IPS DF 19.7 (cell line): ENCODE data around the gene ACAP3.

ENCODE experiments used
- DNase-seq: peaks from one replicate; pipeline ENCODE4 v3.0.0-alpha.2; 2013; ENCODE audit warnings: low read depth, low spot score

ACAP3 gene

DNA sequence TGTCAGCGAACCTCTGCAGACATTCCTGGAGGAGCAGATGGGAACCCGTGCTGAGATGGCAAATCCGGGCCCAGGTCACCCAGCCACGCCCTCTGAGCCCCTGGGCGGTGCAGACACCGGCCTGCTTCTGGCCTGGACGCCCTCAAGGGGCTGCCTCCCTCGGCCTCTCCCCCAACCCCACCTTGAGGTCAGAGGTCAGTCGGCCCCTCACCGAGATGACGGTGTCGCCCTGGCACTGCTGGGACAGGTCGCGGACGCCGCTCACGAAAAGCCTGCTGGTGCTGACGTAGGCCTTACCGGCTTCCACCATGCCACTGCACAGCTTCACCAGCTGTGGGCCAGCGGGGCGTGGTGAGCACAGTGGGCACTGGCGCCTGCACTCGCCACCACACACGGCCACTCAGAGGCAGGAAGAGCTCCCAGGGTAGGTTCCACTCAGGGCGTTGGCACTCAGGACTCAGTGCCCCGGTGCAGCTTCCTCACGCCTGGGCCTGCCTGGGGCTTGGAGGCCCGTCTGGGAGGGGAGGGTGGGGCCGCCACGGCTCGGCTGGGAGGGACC is 4.7 kb downstream of the ACAP3 start:
- DNase-seq, result no peak

DNA sequence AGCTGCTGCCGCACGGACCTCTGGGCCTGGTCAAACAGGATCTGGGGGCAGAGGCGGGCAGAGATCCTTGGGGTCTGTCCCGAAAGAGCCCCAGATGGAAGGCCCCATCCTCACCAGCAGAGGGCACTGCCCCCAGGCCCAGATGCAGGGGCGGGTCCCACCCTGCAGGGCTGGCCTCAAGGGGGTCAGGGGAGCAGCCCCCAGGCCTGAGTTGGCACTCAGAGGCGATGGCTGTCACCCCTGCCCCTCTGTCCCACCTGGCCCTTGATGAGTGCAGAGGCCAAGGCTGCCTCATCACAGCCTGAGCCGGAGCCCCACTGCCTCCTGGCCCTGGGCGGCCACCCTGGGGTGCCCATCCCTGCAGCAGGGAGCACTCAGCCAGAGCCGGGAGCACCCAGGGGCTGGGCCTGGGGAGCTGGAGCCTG is 5.7 kb downstream of the ACAP3 start:
- DNase-seq, result no peak

DNA sequence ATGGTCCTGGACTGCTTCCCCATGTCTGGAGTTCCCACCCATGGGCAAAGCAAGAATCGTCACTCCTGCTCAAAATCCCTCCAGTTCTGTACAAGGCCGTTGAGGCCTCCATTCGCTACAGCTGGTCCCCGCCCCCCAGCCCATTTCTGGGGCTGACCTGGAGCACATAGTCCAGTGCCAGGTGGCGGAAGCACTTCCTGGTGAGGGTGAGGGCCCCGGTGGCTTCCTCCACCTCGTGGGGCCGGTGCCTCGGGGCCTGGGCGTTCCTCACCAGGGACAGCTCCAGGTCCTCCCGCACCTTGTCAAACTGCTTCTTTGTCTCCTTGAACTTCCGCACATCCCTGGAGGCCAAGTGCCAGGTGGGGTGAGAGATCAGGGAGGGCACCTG is 7.4 kb downstream of the ACAP3 start:
- DNase-seq, result no peak

DNA sequence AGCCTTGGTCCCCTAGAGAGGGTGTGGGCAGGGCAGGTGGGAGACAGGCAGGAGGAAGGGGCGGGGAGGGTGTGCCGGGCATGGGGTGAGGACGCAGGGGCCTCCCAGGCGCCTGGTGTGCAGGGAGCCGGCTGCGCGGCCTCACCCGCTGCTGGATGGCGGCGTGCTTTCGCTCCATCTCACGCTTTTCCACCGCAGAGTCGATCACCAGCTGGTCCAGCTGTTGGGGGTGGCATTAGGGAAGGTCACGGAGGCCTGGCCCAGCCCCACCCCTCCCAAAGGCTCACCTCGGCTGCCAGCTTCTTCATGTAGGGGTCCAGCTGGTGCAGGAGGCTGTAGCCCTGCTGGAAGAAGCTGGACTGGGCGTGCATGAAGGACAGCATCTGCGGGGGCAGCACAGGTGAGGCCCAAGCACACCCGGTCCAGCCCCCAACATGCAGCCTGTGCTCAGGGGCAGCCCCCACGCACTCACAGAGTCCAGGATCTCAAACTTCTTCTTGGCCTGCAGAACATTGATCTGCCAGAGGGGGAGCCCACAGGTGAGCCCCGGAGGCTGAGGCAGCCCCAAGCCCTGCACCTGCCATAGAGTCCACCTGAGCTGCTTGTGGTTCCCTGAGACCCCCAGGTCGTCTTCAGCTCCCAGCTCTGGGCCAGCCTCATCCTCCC is 7.9 kb downstream of the ACAP3 start:
- DNase-seq, result no peak

DNA sequence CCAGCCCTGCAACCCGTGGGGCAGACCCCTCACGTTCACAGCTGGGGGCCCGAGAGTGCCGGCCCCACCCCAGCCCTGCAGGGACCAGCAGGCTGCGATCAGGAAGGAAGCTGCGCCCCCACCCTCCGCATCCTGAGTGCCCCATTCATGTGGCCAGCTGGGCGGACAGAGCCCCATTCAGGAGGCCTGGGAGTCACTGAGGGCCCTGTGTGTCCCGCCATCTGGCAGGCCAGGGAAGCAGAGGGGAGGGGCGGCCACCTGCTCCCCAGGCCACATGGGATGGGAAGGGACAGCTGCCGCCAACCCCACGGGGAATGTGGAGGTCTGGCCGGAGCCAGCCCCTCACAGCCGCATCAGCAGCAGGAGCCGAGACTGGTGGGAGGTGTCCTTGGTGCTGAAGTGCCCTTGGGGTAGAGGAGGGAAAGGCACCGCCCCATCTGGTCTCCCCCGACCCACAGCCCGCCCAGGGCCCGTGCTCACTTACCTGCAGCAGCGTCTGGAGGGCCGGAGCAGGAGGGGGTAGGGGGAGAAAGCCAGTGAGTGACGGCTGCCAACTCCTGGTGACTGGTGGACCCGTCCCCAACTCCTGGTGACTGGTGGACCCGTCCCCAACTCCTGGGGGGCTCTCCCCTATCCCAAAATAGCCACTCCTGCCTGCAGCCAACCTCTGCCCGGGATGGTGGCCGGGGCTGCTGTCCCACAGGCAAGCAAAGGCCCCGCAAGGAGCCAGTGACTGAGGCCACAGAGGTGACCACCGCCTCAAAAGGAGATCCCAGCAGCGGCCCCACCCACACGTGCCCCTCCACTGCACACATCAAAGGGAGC is 8.7 kb downstream of the ACAP3 start:
- DNase-seq, result no peak

DNA sequence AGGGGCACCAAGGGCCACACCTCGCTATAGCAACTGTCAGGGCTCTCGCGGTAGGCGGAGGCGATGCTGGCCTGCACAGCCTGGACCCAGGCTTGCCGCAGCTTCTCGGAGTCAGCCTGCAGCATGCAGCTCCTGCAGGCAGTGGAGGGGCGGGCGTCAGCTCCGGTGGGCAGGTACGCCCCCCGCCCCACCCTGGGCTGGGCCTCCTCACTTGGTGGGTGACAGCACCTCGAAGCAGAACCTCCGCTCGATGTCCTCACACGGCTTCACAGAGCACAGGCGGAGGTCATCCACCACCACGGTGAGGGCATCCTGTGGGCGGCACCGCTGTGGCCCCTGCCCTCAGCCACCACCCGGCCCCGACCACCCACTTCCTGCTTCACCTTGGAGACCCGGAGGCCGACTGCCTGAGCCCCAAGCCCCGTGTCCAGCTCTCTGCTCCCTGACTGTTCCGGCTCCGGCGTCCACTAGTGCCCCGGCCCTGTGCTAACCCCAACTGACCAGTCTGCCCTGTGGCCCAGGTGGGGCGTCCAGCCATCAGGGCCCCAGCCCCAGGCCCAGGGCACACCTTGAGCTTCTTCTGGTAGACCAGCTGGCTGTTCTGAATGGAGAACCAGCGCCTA is 9.8 kb downstream of the ACAP3 start:
- DNase-seq, result no peak

DNA sequence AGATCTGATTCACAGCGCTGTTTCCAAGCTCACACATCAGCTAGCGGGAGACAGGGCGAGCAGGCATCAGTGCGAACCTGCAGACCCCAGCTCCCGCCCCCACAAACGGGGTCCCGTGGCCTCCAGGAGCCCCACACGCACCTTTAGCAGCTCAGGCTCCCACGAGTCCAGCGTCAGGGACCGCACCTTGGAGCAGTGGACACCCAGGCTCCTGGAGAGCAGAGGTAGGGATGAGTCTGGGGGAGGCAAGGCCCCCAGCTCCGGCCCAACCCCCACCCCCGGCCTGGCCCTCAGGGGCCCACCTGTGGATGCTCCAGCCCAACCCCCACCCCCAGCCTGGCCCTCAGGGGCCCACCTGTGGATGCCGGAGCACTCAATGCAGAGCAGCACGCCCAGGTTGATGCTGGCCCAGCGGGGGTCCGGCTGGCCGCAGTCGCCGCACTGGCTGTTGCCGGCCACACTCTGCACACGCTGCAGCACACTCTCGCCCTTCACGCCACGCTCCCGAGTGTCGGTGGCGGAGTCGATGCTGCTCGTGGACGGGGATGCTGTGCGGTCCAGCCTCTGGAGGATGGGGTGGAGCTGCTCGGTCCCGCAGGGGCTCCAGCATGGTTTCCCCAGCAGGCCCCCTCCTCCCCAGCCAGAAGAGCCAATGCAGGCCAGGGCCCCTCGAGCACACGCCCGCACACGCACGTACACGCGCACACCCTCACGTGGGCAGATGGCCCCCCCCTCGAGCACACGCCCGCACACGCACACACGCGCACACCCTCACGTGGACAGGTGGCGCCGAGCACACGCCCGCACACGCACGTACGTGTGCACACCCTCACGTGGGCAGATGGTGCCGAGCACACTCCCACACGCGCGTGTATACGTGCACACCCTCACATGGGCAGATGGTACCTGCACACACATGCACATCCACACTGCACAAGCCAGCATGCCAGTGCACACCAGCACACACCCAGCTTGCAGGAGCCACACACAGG is 11.4 kb downstream of the ACAP3 start:
- DNase-seq, result no peak

DNA sequence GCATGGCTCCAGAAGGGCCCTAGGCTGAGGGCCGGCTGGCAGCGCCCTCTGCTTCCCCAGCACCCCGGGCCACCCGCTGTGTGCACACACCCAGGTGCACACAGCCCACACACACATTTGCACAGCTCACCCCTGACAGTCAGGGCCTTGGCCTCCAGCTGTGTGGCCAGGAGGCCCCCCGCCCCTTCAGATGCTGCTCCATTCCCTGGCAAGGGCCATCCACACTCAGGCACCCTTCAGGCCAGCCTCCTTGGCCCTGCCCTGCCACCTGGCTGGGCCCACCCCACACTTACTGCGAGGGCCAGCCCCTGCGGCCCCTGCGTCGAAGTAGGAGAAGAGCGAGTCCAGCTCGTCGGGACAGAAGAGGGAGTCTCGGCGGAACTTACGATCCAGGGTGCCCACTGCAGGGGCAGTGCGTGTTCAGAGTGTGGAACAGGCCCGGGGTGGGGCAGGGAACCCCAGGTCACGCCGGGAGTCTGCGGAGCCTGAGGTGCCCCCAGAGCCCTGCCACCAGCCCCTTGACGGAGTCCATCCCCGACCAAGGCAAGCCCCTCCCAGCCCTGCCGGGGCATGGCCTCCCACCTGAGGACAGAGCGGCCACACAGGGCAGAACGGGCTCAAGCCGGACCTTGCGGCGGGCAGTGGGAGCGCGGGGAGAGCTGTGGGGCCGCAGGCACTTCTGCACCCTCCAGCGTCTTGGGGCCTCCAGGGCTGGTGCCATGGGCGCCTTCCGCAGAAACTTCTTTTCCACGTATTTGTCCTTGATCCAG is 12.4 kb downstream of the ACAP3 start:
- DNase-seq, result no peak

DNA sequence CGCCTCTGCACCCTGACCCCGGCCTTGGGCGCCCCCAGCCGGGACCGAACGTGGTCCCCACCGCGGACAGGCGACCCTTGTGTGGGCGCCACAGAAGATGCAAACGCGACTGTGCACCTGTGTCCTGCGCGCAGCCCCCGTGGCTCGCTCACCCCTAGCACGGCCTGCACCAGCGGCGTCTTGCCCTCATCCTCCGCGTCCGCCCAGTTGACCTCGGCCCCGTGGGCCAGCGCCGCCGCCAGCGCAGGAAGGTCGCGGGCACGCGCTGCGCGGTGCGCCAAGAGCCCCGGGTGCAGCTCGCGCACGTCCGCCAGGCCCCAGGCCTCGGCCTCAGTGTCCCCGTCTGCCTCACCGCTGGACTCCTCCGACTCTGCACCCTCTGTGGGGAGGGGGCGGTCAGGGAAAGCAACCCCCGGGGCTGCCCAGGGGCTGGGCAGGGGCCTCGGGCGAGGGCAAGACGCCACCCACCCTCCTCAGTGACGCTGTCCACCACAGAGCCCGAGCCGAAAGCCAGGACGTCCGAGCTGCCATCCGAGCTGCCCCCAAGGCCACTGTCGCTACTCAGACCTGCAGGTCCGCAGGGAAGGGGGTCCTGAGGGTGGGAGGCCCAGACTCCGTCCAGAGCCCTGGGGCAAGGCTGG is 13.4 kb downstream of the ACAP3 start:
- no peak for DNase-seq

DNA sequence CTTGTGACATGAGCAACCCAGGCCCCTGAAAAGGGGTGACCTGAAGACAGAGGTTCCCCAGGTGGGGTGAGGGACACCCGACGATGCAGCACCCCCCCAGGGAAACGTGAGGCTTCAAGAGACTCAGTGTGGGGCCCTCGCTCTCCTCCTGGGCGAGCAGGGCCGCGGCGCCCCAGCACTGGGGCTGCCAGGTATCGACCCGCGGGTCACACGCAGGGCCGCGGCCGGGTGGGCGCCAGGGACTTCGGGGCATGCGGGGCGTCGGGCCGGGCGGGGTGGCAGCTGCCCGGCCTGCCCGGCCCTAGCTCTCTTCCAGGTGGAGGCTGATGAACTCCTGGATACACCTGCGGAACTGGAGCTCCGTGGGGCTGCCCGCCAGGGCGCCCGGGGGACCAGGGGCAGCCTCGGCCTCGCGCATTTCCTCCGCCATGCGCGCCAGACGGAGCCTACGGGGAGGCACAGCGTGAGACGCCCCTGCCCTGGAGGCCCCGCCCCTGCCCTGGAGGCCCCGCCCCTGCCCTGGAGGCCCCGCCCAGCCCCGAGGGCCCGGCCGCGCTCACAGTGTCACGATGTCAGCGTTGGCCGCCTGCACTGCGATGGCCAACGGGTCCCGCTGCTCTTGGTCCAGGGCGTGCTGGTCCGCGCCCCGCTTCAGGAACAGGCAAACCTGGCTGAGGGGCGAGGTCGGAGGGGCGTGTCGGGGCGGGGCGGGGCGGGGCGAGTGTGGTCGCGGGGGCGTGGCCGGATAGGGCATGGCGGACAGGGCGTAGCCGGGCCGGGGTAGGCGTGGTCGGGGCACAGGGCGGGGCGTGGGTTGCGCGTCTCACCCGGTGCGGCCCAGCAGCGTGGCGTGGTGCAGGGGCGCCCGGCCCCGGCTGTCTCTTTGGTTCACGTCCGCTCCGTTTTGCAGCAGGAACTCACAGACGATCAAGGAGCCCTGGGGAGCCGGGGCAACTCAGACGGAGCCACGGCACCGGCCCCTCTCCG is 14.2 kb downstream of the ACAP3 start:
- DNase-seq, result no peak

DNA sequence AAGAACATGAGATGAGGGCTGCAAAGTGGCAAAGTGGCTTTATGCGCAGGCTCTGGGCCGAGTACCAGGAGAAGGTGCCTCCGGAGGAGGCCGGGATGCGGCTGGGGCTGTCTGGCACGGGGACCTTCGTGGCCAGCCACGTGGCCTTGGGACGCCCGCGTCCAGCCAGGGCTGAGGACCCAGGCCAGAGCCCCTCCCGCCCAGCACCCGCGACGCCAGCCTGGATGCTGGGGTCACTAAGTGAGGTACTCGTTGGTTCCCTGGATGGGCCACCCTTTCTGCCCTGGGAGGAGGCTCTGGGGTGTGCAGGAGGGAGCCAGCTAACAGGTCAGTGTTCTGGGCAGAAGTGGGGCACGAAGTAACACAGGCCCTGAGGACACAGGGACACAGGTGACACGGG is 14.9 kb downstream of the ACAP3 start:
- DNase-seq, result no peak

DNA sequence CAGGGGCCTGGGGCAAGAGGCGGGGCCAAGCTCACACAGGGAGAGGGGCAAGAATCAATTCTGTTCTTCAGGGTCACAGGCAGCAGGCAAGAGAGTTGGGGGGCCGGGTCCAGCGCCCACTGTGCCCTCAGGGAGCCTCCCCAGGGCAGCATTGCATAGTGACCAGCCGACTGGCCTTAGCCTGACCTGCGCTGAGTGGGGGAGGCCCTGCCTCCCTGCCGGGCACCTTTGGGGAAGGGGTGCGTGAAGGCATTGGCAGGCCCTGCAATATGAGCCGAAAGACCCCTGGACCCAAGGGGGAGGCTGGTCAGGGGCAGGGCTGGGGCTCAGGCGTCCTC is 15.3 kb downstream of the ACAP3 start:
- no peak for DNase-seq

DNA sequence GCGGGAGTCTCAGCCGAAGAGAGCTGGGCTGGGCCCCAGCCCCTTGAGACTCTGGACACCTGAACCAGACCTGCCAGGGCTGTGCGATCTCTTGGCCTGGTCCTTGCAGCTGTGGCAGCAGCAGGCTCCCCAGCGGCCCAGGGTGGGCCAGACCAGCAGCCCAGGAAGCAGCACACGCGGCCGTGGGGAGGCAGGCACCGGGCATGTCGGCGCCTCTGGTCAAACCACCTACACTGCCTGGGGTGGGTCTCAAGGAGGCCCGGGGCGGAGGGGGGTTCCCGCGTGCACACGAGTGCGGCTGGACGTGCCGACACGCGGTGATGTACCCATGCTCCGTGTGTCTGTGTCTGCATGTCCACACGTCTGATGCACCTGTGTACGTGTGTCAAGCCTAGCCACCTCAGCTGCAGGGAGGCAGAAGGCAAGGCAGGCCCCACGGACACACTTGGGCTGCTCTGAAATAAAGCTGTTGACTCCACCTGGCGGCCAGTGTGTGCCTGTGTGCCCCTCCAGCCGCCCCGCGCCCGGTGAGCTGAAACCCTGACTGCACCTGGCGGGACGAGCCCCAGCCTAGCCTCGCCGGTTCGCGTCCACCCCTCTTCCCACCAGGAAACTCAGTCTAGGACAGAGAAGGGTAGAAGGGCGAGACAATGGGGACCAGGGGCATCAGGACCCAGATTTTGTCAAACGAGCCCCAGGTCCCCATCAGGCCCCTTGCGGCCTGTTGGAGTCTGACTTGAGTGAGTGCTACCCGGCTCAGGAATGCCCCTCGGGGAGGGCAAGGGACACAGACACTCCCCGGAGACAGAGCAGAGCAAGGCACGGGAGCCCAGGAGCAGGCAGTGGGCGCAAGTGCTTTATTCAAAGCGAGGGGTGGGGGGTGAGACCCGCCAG is 15.9 kb downstream of the ACAP3 start:
- DNase-seq, result no peak

DNA sequence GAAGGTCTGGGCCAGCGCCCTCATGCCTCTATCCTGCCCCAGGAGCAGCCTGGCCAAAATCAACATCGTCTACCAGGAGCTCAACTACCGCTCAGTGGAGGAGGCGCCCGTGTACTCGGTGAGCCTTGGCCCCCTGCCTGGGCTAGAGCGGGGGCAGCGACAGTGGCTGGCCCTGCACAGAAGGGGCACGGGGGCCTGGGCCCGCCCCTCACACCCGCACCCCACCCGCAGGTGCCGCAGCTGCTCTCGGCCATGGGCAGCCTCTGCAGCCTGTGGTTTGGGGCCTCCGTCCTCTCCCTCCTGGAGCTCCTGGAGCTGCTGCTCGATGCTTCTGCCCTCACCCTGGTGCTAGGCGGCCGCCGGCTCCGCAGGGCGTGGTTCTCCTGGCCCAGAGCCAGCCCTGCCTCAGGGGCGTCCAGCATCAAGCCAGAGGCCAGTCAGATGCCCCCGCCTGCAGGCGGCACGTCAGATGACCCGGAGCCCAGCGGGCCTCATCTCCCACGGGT is 16.7 kb downstream of the ACAP3 start:
- no peak for DNase-seq

DNA sequence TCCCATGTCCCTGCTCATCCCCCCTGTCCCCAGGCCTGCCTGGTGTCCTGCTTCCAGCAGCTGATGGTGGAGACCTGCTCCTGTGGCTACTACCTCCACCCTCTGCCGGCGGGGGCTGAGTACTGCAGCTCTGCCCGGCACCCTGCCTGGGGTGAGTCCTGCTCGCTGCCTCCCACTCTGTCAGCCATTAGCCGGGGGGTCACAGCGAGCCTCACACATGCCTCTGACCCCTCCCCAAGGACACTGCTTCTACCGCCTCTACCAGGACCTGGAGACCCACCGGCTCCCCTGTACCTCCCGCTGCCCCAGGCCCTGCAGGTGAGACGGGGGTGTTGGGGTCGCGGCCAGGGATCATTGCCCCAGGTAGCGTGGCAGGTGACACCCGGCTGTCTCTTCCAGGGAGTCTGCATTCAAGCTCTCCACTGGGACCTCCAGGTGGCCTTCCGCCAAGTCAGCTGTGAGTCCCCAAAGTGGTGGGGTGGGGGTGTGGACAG is 17.4 kb downstream of the ACAP3 start:
- no peak for DNase-seq

DNA sequence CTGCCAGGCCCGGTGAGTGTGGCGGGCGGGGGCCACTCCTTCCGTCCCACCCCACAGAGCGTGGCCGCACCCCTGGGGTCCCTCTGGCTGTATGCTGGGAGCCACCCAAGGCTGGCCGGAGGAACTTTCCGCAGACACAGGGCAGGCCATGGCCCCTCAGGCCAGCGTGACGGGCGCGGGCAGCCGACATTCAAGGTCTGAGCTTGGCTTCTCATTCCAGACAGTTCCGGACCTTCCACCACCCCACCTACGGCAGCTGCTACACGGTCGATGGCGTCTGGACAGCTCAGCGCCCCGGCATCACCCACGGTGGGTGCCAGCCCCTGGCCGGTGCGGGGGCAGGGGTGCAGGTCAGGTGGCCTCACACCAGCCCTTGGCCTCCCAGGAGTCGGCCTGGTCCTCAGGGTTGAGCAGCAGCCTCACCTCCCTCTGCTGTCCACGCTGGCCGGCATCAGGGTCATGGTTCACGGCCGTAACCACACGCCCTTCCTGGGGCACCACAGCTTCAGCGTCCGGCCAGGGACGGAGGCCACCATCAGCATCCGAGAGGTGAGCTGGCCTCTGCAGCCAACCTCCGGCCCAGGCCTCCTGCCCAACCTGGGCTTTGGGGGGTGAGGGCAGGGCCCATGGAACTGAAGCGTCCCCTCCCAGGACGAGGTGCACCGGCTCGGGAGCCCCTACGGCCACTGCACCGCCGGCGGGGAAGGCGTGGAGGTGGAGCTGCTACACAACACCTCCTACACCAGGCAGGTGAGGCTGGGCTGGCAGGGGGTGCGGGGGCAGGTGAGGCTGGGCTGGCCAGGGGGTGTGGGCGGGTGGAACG is 20.2 kb downstream of the ACAP3 start:
- no peak for DNase-seq
